Activated naive CD8-positive, alpha-beta T cell treated with anti-CD3 and anti-CD28 coated beads, Interleukin-2, amount 10 ng/mL, durations not matched to agents 7 days and 5 days (primary cell): ENCODE data around the gene ENPP6. TPM values are rescaled to one million over a fixed set of nuclear protein-coding genes. Genes with fewer than 3 reads are reported as not detected.

Experiments
- ATAC-seq: fragments of 150-1000 bp; cut with Tn5 transposase; one replicate; pipeline ENCODE4 v1.10.0; 2021; ENCODE audit warnings: low read depth, moderate library complexity
- POLR2A ChIA-PET: fragments of 350-600 bp; sonication (Branson Sonifier 250); formaldehyde crosslinking; loops from one replicate; lab custom pipeline; 2021; ENCODE audit warnings: antibody characterized with exemption; lab: Charles Lee
- DNase-seq: peaks from one replicate; pipeline ENCODE4 v3.0.0; 2021
- H3K27ac Mint-ChIP-seq: one replicate; pipeline ENCODE4 v1.8.0; 2022; ENCODE audit warnings: mild to moderate bottlenecking, mixed read lengths
- H3K27me3 Mint-ChIP-seq: one replicate; pipeline ENCODE4 v1.8.0; 2022; ENCODE audit warnings: mild to moderate bottlenecking, moderate library complexity, mixed read lengths
- H3K36me3 Mint-ChIP-seq: one replicate; pipeline ENCODE4 v1.8.0; 2021; ENCODE audit warnings: mild to moderate bottlenecking, mixed read lengths
- H3K4me1 Mint-ChIP-seq: one replicate; pipeline ENCODE4 v1.8.0; 2021; ENCODE audit warnings: mixed read lengths
- H3K4me3 Mint-ChIP-seq: one replicate; pipeline ENCODE4 v1.8.0; 2022; ENCODE audit warnings: mild to moderate bottlenecking, moderate library complexity, mixed read lengths
- H3K9me3 Mint-ChIP-seq: one replicate; pipeline ENCODE4 v1.8.0; 2021; ENCODE audit warnings: mixed read lengths
- total RNA-seq, 2 experiments: library from RNA; stranded (reverse); gene quantifications; one replicate each; pipeline ENCODE4 v1.2.3, GENCODE V29; 2021

The ENPP6 gene
- total RNA-seq, 2 experiments from 2014 or later, result 0.89 to 1.5 TPM

- DNase-seq (no peak), ATAC-seq (no peak)
- Mint-ChIP-seq H3K36me3 (no peaks in the 10 kb centered on the region), H3K27ac (no peak overlapping the region), H3K9me3 (no peaks in the 10 kb centered on the region), H3K4me1 (no peaks in the 10 kb centered on the region), H3K4me3 (no peak overlapping the region), H3K27me3 (peaks cover 9% of the 10 kb centered on the region)
- POLR2A ChIA-PET, result no interaction called here
Measured at GRCh38 chr4:184112006-184112550, 105.6 kb downstream of the ENPP6 start.

GRCh38 chr4:184111233-184111832 lies 106.3 kb downstream of the ENPP6 start:
- no peaks in the 10 kb centered on the region for H3K36me3 Mint-ChIP-seq
- peaks cover 11% of the 10 kb centered on the region for H3K27me3 Mint-ChIP-seq
- H3K9me3 Mint-ChIP-seq, result peaks cover 2% of the 10 kb centered on the region
- DNase-seq, result no peak
- no peak overlapping the region for H3K4me3 Mint-ChIP-seq
- POLR2A ChIA-PET, result no interaction called here
- no peaks in the 10 kb centered on the region for H3K4me1 Mint-ChIP-seq
- no peak overlapping the region for H3K27ac Mint-ChIP-seq
- ATAC-seq, result no peak

- no peak overlapping the region for H3K27ac Mint-ChIP-seq
- H3K36me3 Mint-ChIP-seq, result no peaks in the 10 kb centered on the region
- DNase-seq (no peak), ATAC-seq (no peak)
- H3K9me3 Mint-ChIP-seq, result peaks cover 2% of the 10 kb centered on the region
- POLR2A ChIA-PET, result no interaction called here
- H3K4me3 Mint-ChIP-seq, result no peak overlapping the region
- no peaks in the 10 kb centered on the region for H3K4me1 Mint-ChIP-seq
- H3K27me3 Mint-ChIP-seq, result peaks cover 12% of the 10 kb centered on the region
Measured at GRCh38 chr4:184110452-184111224, 107.0 kb downstream of the ENPP6 start.

GRCh38 chr4:184108006-184108501 lies 109.6 kb downstream of the ENPP6 start:
- ATAC-seq (no peak), DNase-seq (no peak)
- Mint-ChIP-seq H3K36me3 (no peaks in the 10 kb centered on the region), H3K9me3 (peaks cover 2% of the 10 kb centered on the region), H3K27me3 (peaks cover 9% of the 10 kb centered on the region), H3K27ac (no peak overlapping the region), H3K4me3 (no peak overlapping the region), H3K4me1 (no peaks in the 10 kb centered on the region)
- POLR2A ChIA-PET, result no interaction called here

- no peak for DNase-seq
- Mint-ChIP-seq H3K4me1 (no peaks in the 10 kb centered on the region), H3K4me3 (no peak overlapping the region), H3K27ac (no peak overlapping the region), H3K9me3 (peaks cover 2% of the 10 kb centered on the region), H3K27me3 (peaks cover 6% of the 10 kb centered on the region), H3K36me3 (no peaks in the 10 kb centered on the region)
- ATAC-seq, result no peak
- POLR2A ChIA-PET, result no interaction called here
Measured at GRCh38 chr4:184104419-184105101, 113.1 kb downstream of the ENPP6 start.

GRCh38 chr4:184103527-184104264 lies 114.0 kb downstream of the ENPP6 start:
- H3K27ac Mint-ChIP-seq, result no peak overlapping the region
- DNase-seq, result no peak
- no peak for ATAC-seq
- peaks cover 6% of the 10 kb centered on the region for H3K27me3 Mint-ChIP-seq
- H3K36me3 Mint-ChIP-seq, result no peaks in the 10 kb centered on the region
- peaks cover 2% of the 10 kb centered on the region for H3K9me3 Mint-ChIP-seq
- POLR2A ChIA-PET, result no interaction called here
- H3K4me1 Mint-ChIP-seq, result no peaks in the 10 kb centered on the region
- no peak overlapping the region for H3K4me3 Mint-ChIP-seq

GRCh38 chr4:184102927-184103326 lies 114.7 kb downstream of the ENPP6 start:
- DNase-seq (no peak), ATAC-seq (no peak)
- POLR2A ChIA-PET, result no interaction called here
- Mint-ChIP-seq H3K9me3 (peaks cover 2% of the 10 kb centered on the region), H3K36me3 (no peaks in the 10 kb centered on the region), H3K4me3 (no peak overlapping the region), H3K4me1 (no peaks in the 10 kb centered on the region), H3K27me3 (peaks cover 6% of the 10 kb centered on the region), H3K27ac (no peak overlapping the region)

GRCh38 chr4:184102488-184102887 lies 115.2 kb downstream of the ENPP6 start:
- no peak for ATAC-seq
- Mint-ChIP-seq H3K4me3 (no peak overlapping the region), H3K36me3 (no peaks in the 10 kb centered on the region), H3K9me3 (peaks cover 2% of the 10 kb centered on the region), H3K27me3 (peaks cover 6% of the 10 kb centered on the region), H3K27ac (no peak overlapping the region), H3K4me1 (peaks cover under 1% of the 10 kb centered on the region)
- POLR2A ChIA-PET, result no interaction called here
- DNase-seq, result no peak

- Mint-ChIP-seq H3K9me3 (peaks cover 2% of the 10 kb centered on the region), H3K27me3 (peaks cover 7% of the 10 kb centered on the region), H3K4me3 (no peak overlapping the region), H3K27ac (no peak overlapping the region), H3K36me3 (no peaks in the 10 kb centered on the region), H3K4me1 (peaks cover 4% of the 10 kb centered on the region)
- ATAC-seq (no peak), DNase-seq (no peak)
- POLR2A ChIA-PET, result no interaction called here
Measured at GRCh38 chr4:184101711-184102110, 116.0 kb downstream of the ENPP6 start.

- no peak overlapping the region for H3K4me3 Mint-ChIP-seq
- H3K4me1 Mint-ChIP-seq, result peaks cover 4% of the 10 kb centered on the region
- H3K36me3 Mint-ChIP-seq, result no peaks in the 10 kb centered on the region
- H3K27me3 Mint-ChIP-seq, result peaks cover 9% of the 10 kb centered on the region
- ATAC-seq, result no peak
- DNase-seq, result no peak
- no peak overlapping the region for H3K27ac Mint-ChIP-seq
- POLR2A ChIA-PET, result no interaction called here
- H3K9me3 Mint-ChIP-seq, result no peaks in the 10 kb centered on the region
Measured at GRCh38 chr4:184100297-184100885, 117.3 kb downstream of the ENPP6 start.

- Mint-ChIP-seq H3K27me3 (peaks cover 10% of the 10 kb centered on the region), H3K9me3 (no peaks in the 10 kb centered on the region), H3K4me3 (no peak overlapping the region), H3K27ac (no peak overlapping the region), H3K4me1 (peaks cover 4% of the 10 kb centered on the region), H3K36me3 (no peaks in the 10 kb centered on the region)
- POLR2A ChIA-PET, result no interaction called here
- ATAC-seq, result no peak
- no peak for DNase-seq
Measured at GRCh38 chr4:184099535-184099966, 118.1 kb downstream of the ENPP6 start.

- POLR2A ChIA-PET, result no interaction called here
- DNase-seq (no peak), ATAC-seq (no peak)
- Mint-ChIP-seq H3K4me1 (peaks cover 4% of the 10 kb centered on the region), H3K27ac (no peak overlapping the region), H3K36me3 (no peaks in the 10 kb centered on the region), H3K4me3 (no peak overlapping the region), H3K9me3 (no peaks in the 10 kb centered on the region), H3K27me3 (peaks cover 11% of the 10 kb centered on the region)
Measured at GRCh38 chr4:184099000-184099399, 118.7 kb downstream of the ENPP6 start.

GRCh38 chr4:184097815-184098214 lies 119.9 kb downstream of the ENPP6 start:
- no peak for ATAC-seq
- peak overlapping the region; percentile 68 for H3K4me3 Mint-ChIP-seq
- POLR2A ChIA-PET, result no interaction called here
- H3K4me1 Mint-ChIP-seq, result peaks cover 4% of the 10 kb centered on the region
- no peaks in the 10 kb centered on the region for H3K9me3 Mint-ChIP-seq
- no peak for DNase-seq
- H3K36me3 Mint-ChIP-seq, result no peaks in the 10 kb centered on the region
- peaks cover 11% of the 10 kb centered on the region for H3K27me3 Mint-ChIP-seq
- no peak overlapping the region for H3K27ac Mint-ChIP-seq
